ENCODE results near the gene SOS2.

Gene SOS2

DNA sequence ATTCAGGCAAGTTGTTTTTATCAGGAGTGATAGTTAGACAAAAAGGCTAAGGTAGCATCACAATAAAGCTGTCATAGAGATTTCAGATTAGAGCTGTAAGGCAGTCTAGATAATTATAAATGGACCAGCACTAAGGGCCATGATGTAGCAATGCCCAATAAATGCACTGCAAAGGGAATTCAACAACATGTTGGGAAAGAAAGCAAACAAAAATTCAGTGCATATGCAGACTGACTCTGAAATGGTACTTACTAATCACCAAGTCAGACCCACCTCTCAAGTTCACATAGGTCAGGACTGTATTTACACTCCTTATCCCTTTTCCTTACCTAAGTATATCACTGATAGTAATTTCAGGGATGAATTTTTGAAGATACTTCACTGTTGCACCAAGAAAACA lies 33.7 kb upstream of the SOS2 start:
- no peak overlapping the region for H3K4me2 ChIP-seq (ENCODE audit: low read depth, low read length, poor library complexity, severe bottlenecking)
- no peaks in the 10 kb centered on the region for H3K36me3 ChIP-seq (ENCODE audit: insufficient read depth, low read length)
- H3K9ac ChIP-seq (ENCODE audit: low read depth, low read length, poor library complexity, severe bottlenecking): no peak overlapping the region
- no peaks in the 10 kb centered on the region for H4K20me1 ChIP-seq (ENCODE audit: insufficient read depth, low read length, poor library complexity, severe bottlenecking)
- H3K79me2 ChIP-seq (ENCODE audit: insufficient read depth, low read length): no peaks in the 10 kb centered on the region
- no peaks in the 10 kb centered on the region for H3K4me1 ChIP-seq (ENCODE audit: insufficient read depth, low read length, poor library complexity, severe bottlenecking)
- no peak overlapping the region for H2AFZ ChIP-seq (ENCODE audit: low read length)
- no peaks in the 10 kb centered on the region for H3K9me3 ChIP-seq (ENCODE audit: insufficient read depth, low read depth, low read length)
- H3K4me3 ChIP-seq (ENCODE audit: low read length, poor library complexity, severe bottlenecking): no peak overlapping the region
- H3K9me2 ChIP-seq (replicated peaks; ENCODE audit: low read depth, low read length): no peaks in the 10 kb centered on the region
- TF ChIP-seq, protein P1, sequence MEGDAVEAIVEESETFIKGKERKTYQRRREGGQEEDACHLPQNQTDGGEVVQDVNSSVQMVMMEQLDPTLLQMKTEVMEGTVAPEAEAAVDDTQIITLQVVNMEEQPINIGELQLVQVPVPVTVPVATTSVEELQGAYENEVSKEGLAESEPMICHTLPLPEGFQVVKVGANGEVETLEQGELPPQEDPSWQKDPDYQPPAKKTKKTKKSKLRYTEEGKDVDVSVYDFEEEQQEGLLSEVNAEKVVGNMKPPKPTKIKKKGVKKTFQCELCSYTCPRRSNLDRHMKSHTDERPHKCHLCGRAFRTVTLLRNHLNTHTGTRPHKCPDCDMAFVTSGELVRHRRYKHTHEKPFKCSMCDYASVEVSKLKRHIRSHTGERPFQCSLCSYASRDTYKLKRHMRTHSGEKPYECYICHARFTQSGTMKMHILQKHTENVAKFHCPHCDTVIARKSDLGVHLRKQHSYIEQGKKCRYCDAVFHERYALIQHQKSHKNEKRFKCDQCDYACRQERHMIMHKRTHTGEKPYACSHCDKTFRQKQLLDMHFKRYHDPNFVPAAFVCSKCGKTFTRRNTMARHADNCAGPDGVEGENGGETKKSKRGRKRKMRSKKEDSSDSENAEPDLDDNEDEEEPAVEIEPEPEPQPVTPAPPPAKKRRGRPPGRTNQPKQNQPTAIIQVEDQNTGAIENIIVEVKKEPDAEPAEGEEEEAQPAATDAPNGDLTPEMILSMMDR (conservative IDR thresholded peaks at IDR 0.05; ENCODE audit: low read length): no peak
- no peak for TF ChIP-seq EZH2phosphoT487 (IDR thresholded peaks at IDR 0.05; ENCODE audit: borderline replicate concordance)
- no peaks in the 10 kb centered on the region for H3F3A ChIP-seq (ENCODE audit: low read depth)
- H3K27me3 ChIP-seq (ENCODE audit: insufficient read depth, low read length, poor library complexity, severe bottlenecking): no peaks in the 10 kb centered on the region

DNA sequence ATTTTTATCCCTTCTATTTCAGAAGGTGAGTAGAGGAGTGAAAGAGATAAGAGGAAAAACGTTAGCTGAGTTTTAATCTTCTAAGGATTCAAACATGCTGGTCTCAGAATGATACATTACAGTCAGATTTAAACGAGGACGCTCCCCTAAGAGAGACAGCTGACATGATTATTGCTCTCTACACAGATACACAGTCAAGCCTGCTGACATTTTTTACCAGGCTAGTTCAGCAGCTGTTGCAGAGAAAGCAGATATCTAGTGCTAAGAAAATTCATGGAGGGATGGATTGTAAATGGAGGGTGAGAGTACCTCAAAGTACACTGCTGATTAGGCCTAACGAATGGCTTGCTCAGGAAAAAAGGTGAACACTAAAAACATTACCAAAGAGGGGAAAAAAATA lies 31.9 kb upstream of the SOS2 start:
- Histone ChIP-seq H3K9me3 (ENCODE audit: insufficient read depth, low read depth, low read length) (no peaks in the 10 kb centered on the region), H3K4me3 (ENCODE audit: low read length, poor library complexity, severe bottlenecking) (no peak overlapping the region), H3K79me2 (ENCODE audit: insufficient read depth, low read length) (no peaks in the 10 kb centered on the region), H3K27me3 (ENCODE audit: insufficient read depth, low read length, poor library complexity, severe bottlenecking) (no peaks in the 10 kb centered on the region), H3K4me2 (ENCODE audit: low read depth, low read length, poor library complexity, severe bottlenecking) (no peak overlapping the region), H4K20me1 (ENCODE audit: insufficient read depth, low read length, poor library complexity, severe bottlenecking) (no peaks in the 10 kb centered on the region), H3K9me2 (replicated peaks; ENCODE audit: low read depth, low read length) (no peaks in the 10 kb centered on the region), H2AFZ (ENCODE audit: low read length) (no peak overlapping the region), H3K9ac (ENCODE audit: low read depth, low read length, poor library complexity, severe bottlenecking) (no peak overlapping the region), H3F3A (ENCODE audit: low read depth) (no peaks in the 10 kb centered on the region), H3K4me1 (ENCODE audit: insufficient read depth, low read length, poor library complexity, severe bottlenecking) (no peaks in the 10 kb centered on the region), H3K36me3 (ENCODE audit: insufficient read depth, low read length) (no peaks in the 10 kb centered on the region)
- TF ChIP-seq EZH2phosphoT487 (IDR thresholded peaks at IDR 0.05; ENCODE audit: borderline replicate concordance): no peak
- TF ChIP-seq, protein P1 (conservative IDR thresholded peaks at IDR 0.05; ENCODE audit: low read length): no peak

DNA sequence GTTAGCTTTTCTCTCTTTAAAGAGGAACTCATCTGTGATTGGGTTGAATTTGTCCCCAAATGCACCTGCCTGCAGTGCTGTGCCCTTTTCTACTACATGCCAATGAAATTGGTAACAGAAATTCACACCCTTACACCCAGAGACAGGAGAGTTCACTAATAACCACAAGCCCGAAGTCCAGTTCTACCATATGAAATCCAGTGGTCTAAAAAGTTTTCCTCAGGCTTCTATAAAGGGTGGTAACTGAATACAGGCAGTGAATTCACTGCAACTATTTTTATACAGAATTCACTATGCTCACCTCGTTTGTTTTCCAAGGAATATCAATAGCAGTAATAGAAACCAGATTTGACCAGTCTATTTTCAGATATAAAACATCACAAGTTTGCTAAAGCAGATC lies 31.5 kb upstream of the SOS2 start:
- Histone ChIP-seq H3K9me2 (replicated peaks; ENCODE audit: low read depth, low read length) (no peaks in the 10 kb centered on the region), H3K4me2 (ENCODE audit: low read depth, low read length, poor library complexity, severe bottlenecking) (no peak overlapping the region), H3K9me3 (ENCODE audit: insufficient read depth, low read depth, low read length) (no peaks in the 10 kb centered on the region), H3K79me2 (ENCODE audit: insufficient read depth, low read length) (no peaks in the 10 kb centered on the region), H4K20me1 (ENCODE audit: insufficient read depth, low read length, poor library complexity, severe bottlenecking) (no peaks in the 10 kb centered on the region), H3F3A (ENCODE audit: low read depth) (no peaks in the 10 kb centered on the region), H3K9ac (ENCODE audit: low read depth, low read length, poor library complexity, severe bottlenecking) (no peak overlapping the region), H2AFZ (ENCODE audit: low read length) (no peak overlapping the region), H3K36me3 (ENCODE audit: insufficient read depth, low read length) (no peaks in the 10 kb centered on the region), H3K4me1 (ENCODE audit: insufficient read depth, low read length, poor library complexity, severe bottlenecking) (no peaks in the 10 kb centered on the region), H3K4me3 (ENCODE audit: low read length, poor library complexity, severe bottlenecking) (no peak overlapping the region), H3K27me3 (ENCODE audit: insufficient read depth, low read length, poor library complexity, severe bottlenecking) (no peaks in the 10 kb centered on the region)
- TF ChIP-seq EZH2phosphoT487 (IDR thresholded peaks at IDR 0.05; ENCODE audit: borderline replicate concordance): no peak
- TF ChIP-seq, protein P1 (conservative IDR thresholded peaks at IDR 0.05; ENCODE audit: low read length): no peak

Measured in Loucy (cell line).